IMR-90 (cell line): ENCODE measurements around the gene BNIP3. TPM values are rescaled to one million over a fixed set of nuclear protein-coding genes. Genes with fewer than 3 reads are reported as not detected.

Experiments
- ATAC-seq: fragments of 200-7000 bp; cut with Tn5 transposase; 2 replicates; pipeline ENCODE4 v1.9.1; 2020; ENCODE audit warnings: low read depth, mild to moderate bottlenecking, moderate library complexity
- BruUV-seq: library from RNA; stranded (reverse); fragments of 400-500 nt; replicated peaks from 2 replicates; lab custom pipeline; 2021; lab: Mats Ljungman, UMichigan
- CTCF ChIA-PET: fragments of 300-600 bp; formaldehyde crosslinking; extraction: SDS; loops from one replicate; lab custom pipeline; 2021; ENCODE audit warnings: antibody characterized with exemption; lab: Yijun Ruan, JAX
- POLR2A ChIA-PET: fragments of 300-600 bp; sonication (Branson Sonifier 250); formaldehyde crosslinking; loops from one replicate; lab custom pipeline; 2022; ENCODE audit warnings: antibody characterized with exemption; ENCODE audit not compliant: unreplicated experiment; lab: Charles Lee
- DNase-seq: peaks from one replicate; pipeline ENCODE4 v3.0.0; 2013
- H2AFZ ChIP-seq: replicated peaks from 2 replicates; pipeline ENCODE3; 2013; ENCODE audit warnings: low read length, mild to moderate bottlenecking; ENCODE audit not compliant: poor library complexity
- H2AK5ac ChIP-seq: 2 replicates; pipeline ENCODE4 v1.6.1; 2013; ENCODE audit warnings: low read depth, low read length, inconsistent platforms
- H2AK9ac ChIP-seq: replicated peaks from 2 replicates; pipeline ENCODE3; 2013; ENCODE audit warnings: mild to moderate bottlenecking, low read depth, low read length, moderate library complexity; ENCODE audit not compliant: poor library complexity
- H2BK120ac ChIP-seq: 2 replicates; pipeline ENCODE4 v1.6.1; 2013; ENCODE audit warnings: low read depth, low read length, inconsistent platforms
- H2BK15ac ChIP-seq: 3 replicates; pipeline ENCODE4 v1.6.1; 2013; ENCODE audit warnings: low read depth, low read length, inconsistent platforms
- H2BK20ac ChIP-seq: 2 replicates; pipeline ENCODE4 v1.6.1; 2013; ENCODE audit warnings: low read depth, mild to moderate bottlenecking, inconsistent platforms, low read length, moderate library complexity
- H2BK5ac ChIP-seq: 2 replicates; pipeline ENCODE4 v1.6.1; 2013; ENCODE audit warnings: mild to moderate bottlenecking, low read depth, low read length, inconsistent platforms; ENCODE audit not compliant: poor library complexity, severe bottlenecking
- H3K14ac ChIP-seq: replicated peaks from 2 replicates; pipeline ENCODE4 v1.6.1; 2013; ENCODE audit warnings: low read depth, low read length, inconsistent platforms
- H3K18ac ChIP-seq: 2 replicates; pipeline ENCODE4 v1.6.1; 2013; ENCODE audit warnings: low read depth, low read length, control low read depth
- H3K23ac ChIP-seq: 2 replicates; pipeline ENCODE4 v1.6.1; 2013; ENCODE audit warnings: low read depth, low read length, inconsistent platforms
- H3K27ac ChIP-seq: 2 replicates; pipeline ENCODE4 v1.5.1; 2013; ENCODE audit warnings: mild to moderate bottlenecking, control low read depth, low read length; ENCODE audit not compliant: insufficient read depth
- H3K27me3 ChIP-seq: 2 replicates; pipeline ENCODE4 v1.6.1; 2013; ENCODE audit warnings: low read length; ENCODE audit not compliant: control insufficient read depth, insufficient read depth
- H3K36me3 ChIP-seq: 2 replicates; pipeline ENCODE4 v1.6.1; 2013; ENCODE audit warnings: low read length, mixed read lengths; ENCODE audit not compliant: control insufficient read depth, insufficient read depth
- H3K4ac ChIP-seq: 2 replicates; pipeline ENCODE4 v1.6.1; 2013; ENCODE audit warnings: low read depth, low read length, inconsistent platforms
- H3K4me1 ChIP-seq: 2 replicates; pipeline ENCODE4 v1.6.1; 2013; ENCODE audit warnings: low read length, mixed read lengths; ENCODE audit not compliant: control insufficient read depth, insufficient read depth
- H3K4me2 ChIP-seq: 2 replicates; pipeline ENCODE4 v1.6.1; 2013; ENCODE audit warnings: low read depth, mild to moderate bottlenecking, control low read depth, low read length, moderate library complexity
- H3K4me3 ChIP-seq: 2 replicates; pipeline ENCODE4 v1.5.1; 2013; ENCODE audit warnings: low read depth, mild to moderate bottlenecking, control low read depth, low read length, moderate library complexity; ENCODE audit not compliant: insufficient read depth
- H3K56ac ChIP-seq: 2 replicates; pipeline ENCODE4 v1.6.1; 2013; ENCODE audit warnings: low read length, inconsistent platforms; ENCODE audit not compliant: insufficient read depth; ENCODE audit errors: extremely low read depth
- H3K79me1 ChIP-seq, 2 experiments: 2 replicates each; pipeline ENCODE4 v1.6.1; 2013; ENCODE audit warnings: low read length in 2 of 2, inconsistent platforms in 1 of 2, low read depth in 1 of 2
- H3K9ac ChIP-seq: 2 replicates; pipeline ENCODE4 v1.6.1; 2013; ENCODE audit warnings: low read depth, low read length, control low read depth
- H3K9me1 ChIP-seq: 2 replicates; pipeline ENCODE4 v1.6.1; 2013; ENCODE audit warnings: low read length, inconsistent platforms; ENCODE audit not compliant: insufficient read depth
- H3K9me3 ChIP-seq: 2 replicates; pipeline ENCODE4 v1.6.1; 2013; ENCODE audit warnings: low read length; ENCODE audit not compliant: control insufficient read depth, insufficient read depth
- H4K20me1 ChIP-seq: 2 replicates; pipeline ENCODE4 v1.6.1; 2013; ENCODE audit warnings: low read length, inconsistent platforms; ENCODE audit not compliant: insufficient read depth
- H4K5ac ChIP-seq: 2 replicates; pipeline ENCODE4 v1.6.1; 2013; ENCODE audit warnings: mild to moderate bottlenecking, low read depth, low read length, control low read depth
- H4K8ac ChIP-seq, 2 experiments: 2 replicates each; pipeline ENCODE4 v1.6.1; 2013; ENCODE audit warnings: low read depth in 2 of 2, low read length in 2 of 2, control low read depth in 1 of 2, inconsistent platforms in 1 of 2
- H4K91ac ChIP-seq: 2 replicates; pipeline ENCODE4 v1.6.1; 2013; ENCODE audit warnings: low read depth, low read length, inconsistent platforms; ENCODE audit not compliant: insufficient read depth
- BHLHE40 ChIP-seq: fragments of 150-350 bp; IDR thresholded peaks from 2 replicates; pipeline ENCODE4 v1.6.1; 2016; ENCODE audit warnings: mild to moderate bottlenecking, low read depth, low read length
- CEBPB ChIP-seq: IDR thresholded peaks from 2 replicates; pipeline ENCODE4 v1.6.1; 2012; ENCODE audit warnings: low read depth, low read length, improper control_type of control experiment
- FOS ChIP-seq: fragments of 150-350 bp; IDR thresholded peaks from 2 replicates; pipeline ENCODE4 v1.6.1; 2016; ENCODE audit warnings: low read depth, low read length
- MAFK ChIP-seq: IDR thresholded peaks from 2 replicates; pipeline ENCODE4 v1.6.1; 2012; ENCODE audit warnings: low read depth, low read length, improper control_type of control experiment
- MXI1 ChIP-seq: IDR thresholded peaks from 2 replicates; pipeline ENCODE4 v1.6.1; 2012; ENCODE audit warnings: low read depth, mild to moderate bottlenecking, low read length, moderate library complexity, borderline replicate concordance
- NFE2L2 ChIP-seq: fragments of 150-350 bp; IDR thresholded peaks from 2 replicates; pipeline ENCODE4 v1.6.1; 2016; ENCODE audit warnings: low read depth, mild to moderate bottlenecking, low read length
- RCOR1 ChIP-seq: IDR thresholded peaks from 2 replicates; pipeline ENCODE4 v1.6.1; 2012; ENCODE audit warnings: mild to moderate bottlenecking, low read length, improper control_type of control experiment; ENCODE audit not compliant: insufficient replicate concordance
- SMC3 ChIP-seq: fragments of 150-350 bp; IDR thresholded peaks from 2 replicates; pipeline ENCODE4 v1.6.1; 2016; ENCODE audit warnings: low read depth, mild to moderate bottlenecking, antibody characterized with exemption, low read length, moderate library complexity
- WGBS, 2 experiments: methylation state at CpG; one replicate each; pipeline versions ENCODE4 v1.1.5 to v1.1.7; 2013; ENCODE audit warnings: missing lambda C conversion rate in 2 of 2; ENCODE audit not compliant: insufficient read length in 1 of 2; ENCODE audit errors: extremely low coverage in 2 of 2; 5-methylcytosine and 5-hydroxymethylcytosine counted together
- dilution Hi-C: fragments of 300-500 bp; cut with HindIII; formaldehyde crosslinking; loops from one replicate; pipeline ENCODE4 v1.14.3; 2018; ENCODE audit warnings: low sequenced_read_pairs; ENCODE audit not compliant: unreplicated experiment
- in situ Hi-C: fragments of 300-500 bp; cut with MboI; formaldehyde crosslinking; loops from 3 replicates; pipeline ENCODE4 v1.14.3; 2019; ENCODE audit warnings: low sequenced_read_pairs, inconsistent platforms, mixed read lengths
- intact Hi-C: fragments of 100-400 bp; cut with micrococcal nuclease; formaldehyde crosslinking; loops from 2 replicates; pipeline ENCODE4 v1.10.0; 2022
- polyA plus RNA-seq, 3 experiments: library from polyadenylated mRNA; depleted of rRNA; stranded (reverse); fragments of >200 nt; gene quantifications; 2 replicates each; pipeline ENCODE4 v1.2.3, GENCODE V29; 2012; ENCODE audit warnings: low replicate concordance in 1 of 3
- total RNA-seq: library from RNA; depleted of rRNA; stranded (reverse); fragments of >200 nt; gene quantifications from 2 replicates; pipeline ENCODE4 v1.2.3, GENCODE V29; 2012
- TF ChIP-seq, protein P1 (sequence below): fragments of 150-350 bp; IDR thresholded peaks from 2 replicates; pipeline ENCODE4 v1.6.1; 2017; ENCODE audit warnings: mild to moderate bottlenecking, antibody characterized with exemption, low read length, low read depth
- TF ChIP-seq, protein P2 (sequence below): conservative IDR thresholded peaks from 2 replicates; pipeline ENCODE4 v1.5.1; 2012; ENCODE audit warnings: mild to moderate bottlenecking, low read depth, low read length, improper control_type of control experiment

Gene BNIP3
- total and polyA plus RNA-seq, 2 of the 4 experiments (the other 2 are of a cell fraction): 134 to 211 TPM

DNA sequence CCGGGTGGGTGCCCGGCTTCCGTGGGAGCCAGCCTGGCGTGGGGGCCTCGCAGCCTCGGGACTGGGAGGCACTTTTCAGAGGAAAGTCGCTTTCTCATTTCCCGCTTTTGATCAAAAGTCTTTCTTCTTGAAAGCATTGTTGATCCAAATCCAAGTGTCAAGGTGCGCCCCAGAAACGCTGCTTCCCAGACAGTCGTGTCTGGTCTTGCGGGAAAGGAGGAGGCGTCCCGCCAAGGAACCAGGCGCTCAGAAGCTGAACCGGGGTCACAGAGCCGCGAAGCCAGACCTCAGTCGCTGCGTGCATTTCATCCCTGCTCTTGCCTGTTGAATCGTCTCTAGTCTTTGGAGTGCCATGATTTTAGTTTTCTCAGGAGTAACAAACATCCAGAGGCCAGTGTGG lies 1.1 kb upstream of the BNIP3 start:
- WGBS, 2 experiments: 87% methylated on average over 9 of the region's 21 CpGs; no CpG with 5 or more reads in 1 of the 2 experiments
- dilution Hi-C loops (no loop called here), in situ Hi-C loops (no loop called here), intact Hi-C loops (loop anchor here (2.0 to 5.0 kb wide), 3 partner anchors 36 to 85 kb away; partner anchors contain the start of genes JAKMIP3 and PPP2R2D)
- H3K18ac ChIP-seq: no peak overlapping the region; the same call in 1 of the 2 replicates
- peak overlapping the region; percentile 11 for H2AK9ac ChIP-seq
- H3K56ac ChIP-seq: no peak overlapping the region
- no peak overlapping the region; a peak in 2 of 4 replicates for H4K8ac ChIP-seq
- peaks cover 0 to 38% of the 10 kb centered on the region in 2 experiments; a peak in 2 of 4 replicates for H3K79me1 ChIP-seq
- H2BK120ac ChIP-seq: peak overlapping the region; percentile 6; the same call in 1 of the 2 replicates
- H2BK20ac ChIP-seq: no peak overlapping the region
- CTCF ChIA-PET: no interaction called here
- no peaks in the 10 kb centered on the region for H3K27me3 ChIP-seq
- H3K36me3 ChIP-seq: peaks cover 11% of the 10 kb centered on the region
- H3K27ac ChIP-seq: peak overlapping the region; percentile 81; the same call in 1 of the 2 replicates
- H3K9me3 ChIP-seq: no peaks in the 10 kb centered on the region
- H3K14ac ChIP-seq: no peak overlapping the region
- TF ChIP-seq, protein P1, sequence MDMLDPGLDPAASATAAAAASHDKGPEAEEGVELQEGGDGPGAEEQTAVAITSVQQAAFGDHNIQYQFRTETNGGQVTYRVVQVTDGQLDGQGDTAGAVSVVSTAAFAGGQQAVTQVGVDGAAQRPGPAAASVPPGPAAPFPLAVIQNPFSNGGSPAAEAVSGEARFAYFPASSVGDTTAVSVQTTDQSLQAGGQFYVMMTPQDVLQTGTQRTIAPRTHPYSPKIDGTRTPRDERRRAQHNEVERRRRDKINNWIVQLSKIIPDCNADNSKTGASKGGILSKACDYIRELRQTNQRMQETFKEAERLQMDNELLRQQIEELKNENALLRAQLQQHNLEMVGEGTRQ: no peak
- TF ChIP-seq BHLHE40 (no peak), NFE2L2 (no peak), MXI1 (no peak), CEBPB (no peak), FOS (no peak), RCOR1 (no peak), MAFK (no peak), SMC3 (no peak)
- TF ChIP-seq, protein P2, sequence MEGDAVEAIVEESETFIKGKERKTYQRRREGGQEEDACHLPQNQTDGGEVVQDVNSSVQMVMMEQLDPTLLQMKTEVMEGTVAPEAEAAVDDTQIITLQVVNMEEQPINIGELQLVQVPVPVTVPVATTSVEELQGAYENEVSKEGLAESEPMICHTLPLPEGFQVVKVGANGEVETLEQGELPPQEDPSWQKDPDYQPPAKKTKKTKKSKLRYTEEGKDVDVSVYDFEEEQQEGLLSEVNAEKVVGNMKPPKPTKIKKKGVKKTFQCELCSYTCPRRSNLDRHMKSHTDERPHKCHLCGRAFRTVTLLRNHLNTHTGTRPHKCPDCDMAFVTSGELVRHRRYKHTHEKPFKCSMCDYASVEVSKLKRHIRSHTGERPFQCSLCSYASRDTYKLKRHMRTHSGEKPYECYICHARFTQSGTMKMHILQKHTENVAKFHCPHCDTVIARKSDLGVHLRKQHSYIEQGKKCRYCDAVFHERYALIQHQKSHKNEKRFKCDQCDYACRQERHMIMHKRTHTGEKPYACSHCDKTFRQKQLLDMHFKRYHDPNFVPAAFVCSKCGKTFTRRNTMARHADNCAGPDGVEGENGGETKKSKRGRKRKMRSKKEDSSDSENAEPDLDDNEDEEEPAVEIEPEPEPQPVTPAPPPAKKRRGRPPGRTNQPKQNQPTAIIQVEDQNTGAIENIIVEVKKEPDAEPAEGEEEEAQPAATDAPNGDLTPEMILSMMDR: no peak
- H3K4me1 ChIP-seq: peaks cover 11% of the 10 kb centered on the region
- no TSS peak for BruUV-seq
- peak overlapping the region; percentile 79; the same call in 1 of the 2 replicates for H3K9ac ChIP-seq
- peaks cover 10% of the 10 kb centered on the region; the same call in 1 of the 2 replicates for H3K9me1 ChIP-seq
- H4K20me1 ChIP-seq: peaks cover 31% of the 10 kb centered on the region
- peak overlapping the region; percentile 92 for H2BK5ac ChIP-seq
- peak overlapping the region; percentile 78 for H3K4me3 ChIP-seq
- ATAC-seq: no peak
- H4K5ac ChIP-seq: no peak overlapping the region
- DNase-seq: no peak
- peak overlapping the region; percentile 96 for H2AFZ ChIP-seq
- peak overlapping the region; percentile 62; the same call in 1 of the 2 replicates for H3K4me2 ChIP-seq
- H2AK5ac ChIP-seq: peak overlapping the region; percentile 26; the same call in 1 of the 2 replicates
- no peak overlapping the region for H2BK15ac ChIP-seq
- H3K4ac ChIP-seq: peak overlapping the region; percentile 24
- H4K91ac ChIP-seq: peak overlapping the region; percentile 23; the same call in 1 of the 2 replicates
- POLR2A ChIA-PET: no interaction called here
- H3K23ac ChIP-seq: peak overlapping the region; percentile 31; the same call in 1 of the 2 replicates
